Measurements from ENCODE around the gene ABTB1. TPM values are rescaled to one million over a fixed set of nuclear protein-coding genes. Genes with fewer than 3 reads are reported as not detected.

ABTB1 gene
- total RNA-seq, 3 donors from 2014 or later (not counting 1 experiment from before 2014, with no cell fraction given): 98.8 to 127 (median 107) TPM

- no peak for ATAC-seq
- intact Hi-C loops (cut with micrococcal nuclease): no loop called here
- DNase-seq: no peak
- Histone ChIP-seq H3K36me3 (ENCODE audit: control insufficient read depth, insufficient read depth, low read length) (no peaks in the 10 kb centered on the region), H3K4me3 (ENCODE audit: low read length) (no peak overlapping the region), H3K27me3 (ENCODE audit: control insufficient read depth, insufficient read depth, low read length) (no peaks in the 10 kb centered on the region), H3K27ac (ENCODE audit: low read length) (no peak overlapping the region), H3K4me1 (ENCODE audit: control insufficient read depth, insufficient read depth, low read length) (peaks cover 4% of the 10 kb centered on the region), H3K9me3 (ENCODE audit: control insufficient read depth, insufficient read depth, low read length) (no peaks in the 10 kb centered on the region)
- no peaks in the 10 kb centered on the region for H3K36me3 Mint-ChIP-seq
- no peak overlapping the region for H3K27ac Mint-ChIP-seq
- no peak for TF ChIP-seq CTCF (IDR thresholded peaks at IDR 0.05)
- WGBS (ENCODE audit: insufficient coverage): 91% methylated on average over 4 of the region's 4 CpGs
- H3K4me1 Mint-ChIP-seq: peaks cover 0 to 13% of the 10 kb centered on the region in 2 donors
- H3K4me3 Mint-ChIP-seq: no peak overlapping the region
- no peaks in the 10 kb centered on the region for H3K27me3 Mint-ChIP-seq (ENCODE audit: low read depth in 2 of 2)
- no peaks in the 10 kb centered on the region for H3K9me3 Mint-ChIP-seq
These were observed 13.2 kb downstream of the ABTB1 start for GRCh38 chr3:127685708-127686511.

GRCh38 chr3:127686512-127686894 is 13.8 kb downstream of the ABTB1 start:
- Histone ChIP-seq H3K9me3 (ENCODE audit: control insufficient read depth, insufficient read depth, low read length) (no peaks in the 10 kb centered on the region), H3K4me3 (ENCODE audit: low read length) (no peak overlapping the region), H3K27ac (ENCODE audit: low read length) (no peak overlapping the region), H3K36me3 (ENCODE audit: control insufficient read depth, insufficient read depth, low read length) (no peaks in the 10 kb centered on the region), H3K27me3 (ENCODE audit: control insufficient read depth, insufficient read depth, low read length) (no peaks in the 10 kb centered on the region), H3K4me1 (ENCODE audit: control insufficient read depth, insufficient read depth, low read length) (peaks cover 4% of the 10 kb centered on the region)
- peaks cover 0 to 7% of the 10 kb centered on the region in 2 donors for H3K4me1 Mint-ChIP-seq
- intact Hi-C loops (cut with micrococcal nuclease): no loop called here
- no peaks in the 10 kb centered on the region for H3K27me3 Mint-ChIP-seq (ENCODE audit: low read depth in 2 of 2)
- H3K36me3 Mint-ChIP-seq: no peaks in the 10 kb centered on the region
- no peak for ATAC-seq
- H3K27ac Mint-ChIP-seq: no peak overlapping the region
- TF ChIP-seq CTCF (IDR thresholded peaks at IDR 0.05): no peak
- no peak for DNase-seq
- no peak overlapping the region for H3K4me3 Mint-ChIP-seq
- no peaks in the 10 kb centered on the region for H3K9me3 Mint-ChIP-seq

GRCh38 chr3:127687228-127687737 is 14.5 kb downstream of the ABTB1 start:
- Mint-ChIP-seq H3K4me3 (no peak overlapping the region), H3K27ac (no peak overlapping the region), H3K27me3 (ENCODE audit: low read depth in 2 of 2) (no peaks in the 10 kb centered on the region), H3K9me3 (no peaks in the 10 kb centered on the region), H3K36me3 (no peaks in the 10 kb centered on the region), H3K4me1 (peaks cover 0 to 5% of the 10 kb centered on the region in 2 donors)
- Histone ChIP-seq H3K27me3 (ENCODE audit: control insufficient read depth, insufficient read depth, low read length) (no peaks in the 10 kb centered on the region), H3K9me3 (ENCODE audit: control insufficient read depth, insufficient read depth, low read length) (no peaks in the 10 kb centered on the region), H3K27ac (ENCODE audit: low read length) (no peak overlapping the region), H3K36me3 (ENCODE audit: control insufficient read depth, insufficient read depth, low read length) (no peaks in the 10 kb centered on the region), H3K4me1 (ENCODE audit: control insufficient read depth, insufficient read depth, low read length) (peaks cover 3% of the 10 kb centered on the region), H3K4me3 (ENCODE audit: low read length) (no peak overlapping the region)
- DNase-seq (no peak), ATAC-seq (no peak)
- intact Hi-C loops (cut with micrococcal nuclease): no loop called here
- 97% methylated on average over 2 of the region's 2 CpGs for WGBS (ENCODE audit: insufficient coverage)
- TF ChIP-seq CTCF (IDR thresholded peaks at IDR 0.05): no peak
